ENCODE measurements around the gene NR6A1.

The NR6A1 gene

GRCh38 chr9:124488641-124489210 is 282.4 kb downstream of the NR6A1 start:
- no peak for DNase-seq (ENCODE audit: low read depth in 2 of 2)

GRCh38 chr9:124487260-124488182 is 283.6 kb downstream of the NR6A1 start:
- no peak for DNase-seq (ENCODE audit: low read depth in 2 of 2)

GRCh38 chr9:124486778-124487259 is 284.3 kb downstream of the NR6A1 start:
- no peak for DNase-seq (ENCODE audit: low read depth in 2 of 2)

- no peak for DNase-seq (ENCODE audit: low read depth in 2 of 2)
Observed at GRCh38 chr9:124485936-124486335, 285.2 kb downstream of the NR6A1 start.

- no peak for DNase-seq (ENCODE audit: low read depth in 2 of 2)
Observed at GRCh38 chr9:124485201-124485600, 285.9 kb downstream of the NR6A1 start.

- no peak for DNase-seq (ENCODE audit: low read depth in 2 of 2)
Observed at GRCh38 chr9:124483481-124483880, 287.6 kb downstream of the NR6A1 start.

- no peak for DNase-seq (ENCODE audit: low read depth in 2 of 2)
Observed at GRCh38 chr9:124482431-124483031, 288.6 kb downstream of the NR6A1 start.

- DNase-seq (ENCODE audit: low read depth in 2 of 2), result no peak
Observed at GRCh38 chr9:124481115-124481514, 290.0 kb downstream of the NR6A1 start.

GRCh38 chr9:124480621-124480981 is 290.5 kb downstream of the NR6A1 start:
- no peak for DNase-seq (ENCODE audit: low read depth in 2 of 2)

- DNase-seq (ENCODE audit: low read depth in 2 of 2), result no peak
Observed at GRCh38 chr9:124479947-124480620, 291.0 kb downstream of the NR6A1 start.

GRCh38 chr9:124479371-124479770 is 291.7 kb downstream of the NR6A1 start:
- no peak for DNase-seq (ENCODE audit: low read depth in 2 of 2)

- no peak for DNase-seq (ENCODE audit: low read depth in 2 of 2)
Observed at GRCh38 chr9:124478354-124478753, 292.8 kb downstream of the NR6A1 start.

- DNase-seq (ENCODE audit: low read depth in 2 of 2), result no peak
Observed at GRCh38 chr9:124477648-124478285, 293.3 kb downstream of the NR6A1 start.

GRCh38 chr9:124477211-124477647 is 293.9 kb downstream of the NR6A1 start:
- no peak for DNase-seq (ENCODE audit: low read depth in 2 of 2)

GRCh38 chr9:124475868-124476690 is 295.0 kb downstream of the NR6A1 start:
- DNase-seq (ENCODE audit: low read depth in 2 of 2), result no peak

- DNase-seq (ENCODE audit: low read depth in 2 of 2), result no peak
Observed at GRCh38 chr9:124475158-124475867, 295.8 kb downstream of the NR6A1 start.

GRCh38 chr9:124474151-124474550 is 297.0 kb downstream of the NR6A1 start:
- DNase-seq (ENCODE audit: low read depth in 2 of 2), result no peak

- no peak for DNase-seq (ENCODE audit: low read depth in 2 of 2)
Observed at GRCh38 chr9:124473310-124473709, 297.8 kb downstream of the NR6A1 start.

GRCh38 chr9:124472770-124473169 is 298.3 kb downstream of the NR6A1 start:
- no peak for DNase-seq (ENCODE audit: low read depth in 2 of 2)

GRCh38 chr9:124471761-124472160 is 299.4 kb downstream of the NR6A1 start:
- DNase-seq (ENCODE audit: low read depth in 2 of 2), result no peak

Data from activated CD4-positive, alpha-beta T cell treated with anti-CD3 and anti-CD28 coated beads for 24 hours (primary cell).